ENCODE results near the gene PMF1.

PMF1 gene

GRCh38 chr1:156248323-156248683 lies 35.5 kb downstream of the PMF1 start:
- no peak for DNase-seq (ENCODE audit: low read depth)
- TF ChIP-seq CTCF (IDR thresholded peaks at IDR 0.05; ENCODE audit: low read depth, low read length, missing control alignments), result no peak
- no peak overlapping the region for H3K4me3 ChIP-seq (ENCODE audit: low read depth, low read length)
- in situ Hi-C loops (cut with HindIII; ENCODE audit: low sequenced_read_pairs), result no loop called here

- DNase-seq (ENCODE audit: low read depth), result no peak
- TF ChIP-seq CTCF (IDR thresholded peaks at IDR 0.05; ENCODE audit: low read depth, low read length, missing control alignments), result no peak
- in situ Hi-C loops (cut with HindIII; ENCODE audit: low sequenced_read_pairs), result no loop called here
Measured at GRCh38 chr1:156249593-156249992, 36.8 kb downstream of the PMF1 start.

GRCh38 chr1:156251527-156251926 lies 38.7 kb downstream of the PMF1 start:
- no peak overlapping the region for H3K4me3 ChIP-seq (ENCODE audit: low read depth, low read length)
- TF ChIP-seq CTCF (IDR thresholded peaks at IDR 0.05; ENCODE audit: low read depth, low read length, missing control alignments), result no peak
- no peak for DNase-seq (ENCODE audit: low read depth)
- in situ Hi-C loops (cut with HindIII; ENCODE audit: low sequenced_read_pairs), result no loop called here

More at GRCh38 chr1:156249593-156249992, 36.8 kb downstream of the PMF1 start:
- no peak overlapping the region for H3K4me3 ChIP-seq (ENCODE audit: low read depth, low read length)

GRCh38 chr1:156253634-156254033 lies 40.8 kb downstream of the PMF1 start:
- no peak for DNase-seq (ENCODE audit: low read depth)
- in situ Hi-C loops (cut with HindIII; ENCODE audit: low sequenced_read_pairs), result no loop called here
- no peak for TF ChIP-seq CTCF (IDR thresholded peaks at IDR 0.05; ENCODE audit: low read depth, low read length, missing control alignments)
- no peak overlapping the region for H3K4me3 ChIP-seq (ENCODE audit: low read depth, low read length)

GRCh38 chr1:156257711-156258110 lies 44.9 kb downstream of the PMF1 start:
- no peak overlapping the region for H3K4me3 ChIP-seq (ENCODE audit: low read depth, low read length)
- TF ChIP-seq CTCF (IDR thresholded peaks at IDR 0.05; ENCODE audit: low read depth, low read length, missing control alignments), result no peak
- in situ Hi-C loops (cut with HindIII; ENCODE audit: low sequenced_read_pairs), result no loop called here
- DNase-seq (ENCODE audit: low read depth), result no peak

- in situ Hi-C loops (cut with HindIII; ENCODE audit: low sequenced_read_pairs), result no loop called here
- no peak for DNase-seq (ENCODE audit: low read depth)
- no peak for TF ChIP-seq CTCF (IDR thresholded peaks at IDR 0.05; ENCODE audit: low read depth, low read length, missing control alignments)
- no peak overlapping the region for H3K4me3 ChIP-seq (ENCODE audit: low read depth, low read length)
Measured at GRCh38 chr1:156258859-156259258, 46.1 kb downstream of the PMF1 start.

- TF ChIP-seq CTCF (IDR thresholded peaks at IDR 0.05; ENCODE audit: low read depth, low read length, missing control alignments), result peak; percentile 28
- DNase-seq (ENCODE audit: low read depth), result no peak
- in situ Hi-C loops (cut with HindIII; ENCODE audit: low sequenced_read_pairs), result loop anchor here (5.0 kb wide), 1 partner anchor 52 kb away; no protein-coding TSS in a partner anchor
- H3K4me3 ChIP-seq (ENCODE audit: low read depth, low read length), result no peak overlapping the region
Measured at GRCh38 chr1:156259805-156260204, 47.0 kb downstream of the PMF1 start.
